ENCODE results near the gene ATP6V0A1. TPM values are rescaled to one million over a fixed set of nuclear protein-coding genes. Genes with fewer than 3 reads are reported as not detected.

ATP6V0A1 gene
- total and polyA plus RNA-seq, 2 of the 4 experiments (the other 2 are of a cell fraction): 18.8 to 34.0 TPM

Small RNA genes within 50 kb of the gene (microRNA-seq; reads per million reads assigned to microRNA genes)
- gene MIR5010 (ENCODE audit: unreplicated experiment): 3.3 reads per million
- 0 to 1.1 reads per million in 2 experiments for gene MIR548AT (ENCODE audit: insufficient read depth in 1 of 2, insufficient read length in 1 of 2, unreplicated experiment in 1 of 2)
- not detected for gene RNU7-97P (ENCODE audit: insufficient read depth, insufficient read length)

Small RNA genes within 50 kb of the gene (small RNA-seq; reads per million reads assigned to genes)
- gene MIR548AT (0 to 0.65 (median 0) reads per million in 5 experiments), gene RNU7-97P (0 reads per million in 5 experiments)

Other genes starting within 250 kb of the ATP6V0A1 start
- 21.7 and 24.4 TPM in 2 replicates for gene STAT5B, start 182.5 kb upstream of the ATP6V0A1 start, total RNA-seq (2012; rRNA removed)
- gene STAT5B, start 182.5 kb upstream of the ATP6V0A1 start, polyA plus RNA-seq (2012; rRNA removed): 28.7 and 29.6 TPM in 2 replicates
- gene STAT5A, start 170.4 kb upstream of the ATP6V0A1 start, total RNA-seq (2012; rRNA removed): 1.3 and 1.4 TPM in 2 replicates
- 1.4 and 1.5 TPM in 2 replicates for gene STAT5A, start 170.4 kb upstream of the ATP6V0A1 start, polyA plus RNA-seq (2012; rRNA removed)
- gene STAT3, start 70.4 kb upstream of the ATP6V0A1 start, total RNA-seq (2012; rRNA removed): 61.9 and 66.3 TPM in 2 replicates
- gene STAT3, start 70.4 kb upstream of the ATP6V0A1 start, polyA plus RNA-seq (2012; rRNA removed): 47.2 and 48.0 TPM in 2 replicates
- 556 and 644 TPM in 2 replicates for gene CAVIN1, start 35.6 kb upstream of the ATP6V0A1 start, total RNA-seq (2012; rRNA removed)
- gene CAVIN1, start 35.6 kb upstream of the ATP6V0A1 start, polyA plus RNA-seq (2012; rRNA removed): 491 and 533 TPM in 2 replicates
- gene NAGLU, start 77.4 kb downstream of the ATP6V0A1 start, total RNA-seq (2012; rRNA removed): 6.5 and 7.5 TPM in 2 replicates
- gene NAGLU, start 77.4 kb downstream of the ATP6V0A1 start, polyA plus RNA-seq (2012; rRNA removed): 29.2 TPM in 2 replicates
- gene HSD17B1, start 94.0 kb downstream of the ATP6V0A1 start, total RNA-seq (2012; rRNA removed): 0.56 and 0.72 TPM in 2 replicates
- gene HSD17B1, start 94.0 kb downstream of the ATP6V0A1 start, polyA plus RNA-seq (2012; rRNA removed): 1.4 and 2.9 TPM in 2 replicates
- 9.7 and 10.6 TPM in 2 replicates for gene COASY, start 103.3 kb downstream of the ATP6V0A1 start, total RNA-seq (2012; rRNA removed)
- 44.0 and 46.6 TPM in 2 replicates for gene COASY, start 103.3 kb downstream of the ATP6V0A1 start, polyA plus RNA-seq (2012; rRNA removed)
- gene MLX, start 108.2 kb downstream of the ATP6V0A1 start, total RNA-seq (2012; rRNA removed): 37.5 and 37.8 TPM in 2 replicates
- gene MLX, start 108.2 kb downstream of the ATP6V0A1 start, polyA plus RNA-seq (2012; rRNA removed): 45.5 and 45.6 TPM in 2 replicates
- 5.6 and 8.9 TPM in 2 replicates for gene PSMC3IP, start 118.9 kb downstream of the ATP6V0A1 start, total RNA-seq (2012; rRNA removed)
- gene PSMC3IP, start 118.9 kb downstream of the ATP6V0A1 start, polyA plus RNA-seq (2012; rRNA removed): 9.8 and 11.1 TPM in 2 replicates
- 44.1 and 47.2 TPM in 2 replicates for gene RETREG3, start 150.5 kb downstream of the ATP6V0A1 start, total RNA-seq (2012; rRNA removed)
- gene RETREG3, start 150.5 kb downstream of the ATP6V0A1 start, polyA plus RNA-seq (2012; rRNA removed): 18.1 and 24.4 TPM in 2 replicates
- gene TUBG1, start 150.8 kb downstream of the ATP6V0A1 start, total RNA-seq (2012; rRNA removed): 38.9 and 42.5 TPM in 2 replicates
- 93.8 and 94.5 TPM in 2 replicates for gene TUBG1, start 150.8 kb downstream of the ATP6V0A1 start, polyA plus RNA-seq (2012; rRNA removed)
- gene TUBG2, start 200.4 kb downstream of the ATP6V0A1 start, total RNA-seq (2012; rRNA removed): 3.3 and 3.6 TPM in 2 replicates
- gene TUBG2, start 200.4 kb downstream of the ATP6V0A1 start, polyA plus RNA-seq (2012; rRNA removed): 19.4 and 24.6 TPM in 2 replicates
- 2.5 and 2.9 TPM in 2 replicates for gene PLEKHH3, start 218.1 kb downstream of the ATP6V0A1 start, total RNA-seq (2012; rRNA removed)
- gene PLEKHH3, start 218.1 kb downstream of the ATP6V0A1 start, polyA plus RNA-seq (2012; rRNA removed): 10.5 and 13.2 TPM in 2 replicates
- gene CCR10, start 223.0 kb downstream of the ATP6V0A1 start, total RNA-seq (2012; rRNA removed): 0.36 and 0.56 TPM in 2 replicates
- gene CCR10, start 223.0 kb downstream of the ATP6V0A1 start, polyA plus RNA-seq (2012; rRNA removed): 2.4 and 3.0 TPM in 2 replicates
- 10.6 and 12.2 TPM in 2 replicates for gene CNTNAP1, start 223.7 kb downstream of the ATP6V0A1 start, total RNA-seq (2012; rRNA removed)
- gene CNTNAP1, start 223.7 kb downstream of the ATP6V0A1 start, polyA plus RNA-seq (2012; rRNA removed): 72.2 and 77.0 TPM in 2 replicates

All from IMR-90 (cell line).